GM12878 (cell line): Measurements from ENCODE around the gene TBCD. TPM values are rescaled to one million over a fixed set of nuclear protein-coding genes. Genes with fewer than 3 reads are reported as not detected.

Experiments
- ATAC-seq: fragments of 200-7000 bp; cut with Tn5 transposase; 3 replicates; pipeline ENCODE4 v1.9.1; 2020; ENCODE audit warnings: mild to moderate bottlenecking, moderate library complexity
- BruUV-seq: library from RNA; stranded (reverse); fragments of 400-500 nt; replicated peaks from 2 replicates; lab custom pipeline; 2021; lab: Mats Ljungman, UMichigan
- CTCF ChIA-PET: fragments of 300-600 bp; sonication (Branson Sonifier 250); formaldehyde crosslinking; extraction: SDS; loops from one replicate; lab custom pipeline; 2021; ENCODE audit warnings: inconsistent platforms; lab: Yijun Ruan, JAX
- POLR2A ChIA-PET: fragments of 350-600 bp; formaldehyde crosslinking; extraction: SDS; loops from one replicate; lab custom pipeline; 2021; ENCODE audit warnings: inconsistent platforms; lab: Charles Lee
- RAD21 ChIA-PET: fragments of 300-600 bp; sonication (Branson Sonifier 250); formaldehyde crosslinking; loops from one replicate; lab custom pipeline; 2023; ENCODE audit warnings: antibody characterized with exemption; ENCODE audit not compliant: unreplicated experiment; lab: Charles Lee
- SMC1A ChIA-PET: fragments of 300-600 bp; sonication (Branson Sonifier 250); formaldehyde crosslinking; loops from one replicate; lab custom pipeline; 2023; ENCODE audit not compliant: unreplicated experiment, uncharacterized antibody; lab: Charles Lee
- DNase-seq: peaks from one replicate; pipeline ENCODE4 v3.0.0-alpha.2; 2011; ENCODE audit warnings: low read depth, low spot score
- FAIRE-seq: peaks from 3 replicates; lab custom pipeline; 2011; peaks lifted over from hg19 to GRCh38; lab: Jason Lieb, UNC
- H2AFZ ChIP-seq: 2 replicates; pipeline ENCODE4 v1.6.0; 2011; ENCODE audit warnings: low read depth, low read length, control low read depth; ENCODE audit not compliant: control insufficient read depth
- H3K27ac ChIP-seq: 2 replicates; pipeline ENCODE4 v1.5.1; 2011; ENCODE audit warnings: control low read depth; ENCODE audit not compliant: control insufficient read depth, insufficient read depth
- H3K27me3 ChIP-seq, 2 experiments: replicated peaks in 1 of 2; 2 replicates each; pipeline versions ENCODE4 v1.6.0 to v1.6.1; 2011; ENCODE audit warnings: low read length in 1 of 2; ENCODE audit not compliant: control insufficient read depth in 2 of 2, insufficient read depth in 2 of 2
- H3K36me3 ChIP-seq, 2 experiments: 2 replicates each; pipeline ENCODE4 v1.5.1; 2011; ENCODE audit warnings: low read length in 1 of 2; ENCODE audit not compliant: control insufficient read depth in 2 of 2, insufficient read depth in 2 of 2
- H3K4me1 ChIP-seq: 2 replicates; pipeline ENCODE4 v1.6.1; 2011; ENCODE audit warnings: mild to moderate bottlenecking, low read length, moderate library complexity, mixed read lengths; ENCODE audit not compliant: control insufficient read depth, insufficient read depth
- H3K4me2 ChIP-seq: 2 replicates; pipeline ENCODE4 v1.6.0; 2011; ENCODE audit warnings: control low read depth; ENCODE audit not compliant: control insufficient read depth, insufficient read depth
- H3K4me3 ChIP-seq: fragments of 200-600 bp; sonication (generic); 2 replicates; pipeline ENCODE4 v1.5.1; 2016
- H3K79me2 ChIP-seq: 2 replicates; pipeline ENCODE4 v1.6.0; 2011; ENCODE audit warnings: low read length; ENCODE audit not compliant: control insufficient read depth, insufficient read depth
- H3K9ac ChIP-seq: 2 replicates; pipeline ENCODE4 v1.8.0; 2011; ENCODE audit warnings: low read length, control low read depth, mixed read lengths; ENCODE audit not compliant: control insufficient read depth, insufficient read depth
- H3K9me3 ChIP-seq: replicated peaks from 3 replicates; pipeline ENCODE4 v1.5.1; 2011; ENCODE audit warnings: mild to moderate bottlenecking, low read length; ENCODE audit not compliant: control insufficient read depth, insufficient read depth
- H4K20me1 ChIP-seq: 2 replicates; pipeline ENCODE4 v1.6.0; 2011; ENCODE audit not compliant: control insufficient read depth, insufficient read depth
- ATF7 ChIP-seq: fragments of 450-650 bp; IDR thresholded peaks from 2 replicates; pipeline ENCODE4 v1.6.1; 2016; ENCODE audit warnings: low read depth, mild to moderate bottlenecking
- GATAD2B ChIP-seq: fragments of 450-650 bp; conservative IDR thresholded peaks from 2 replicates; pipeline ENCODE4 v1.6.1; 2017; ENCODE audit warnings: low read depth, mild to moderate bottlenecking, moderate library complexity
- HDAC6 ChIP-seq: fragments of 200-600 bp; sonication (generic); IDR thresholded peaks from one replicate; pipeline ENCODE4 v1.8.0; 2017; ENCODE audit warnings: antibody characterized with exemption; ENCODE audit not compliant: unreplicated experiment
- LARP7 ChIP-seq: fragments of 450-650 bp; IDR thresholded peaks from 2 replicates; pipeline ENCODE4 v1.6.1; 2017; ENCODE audit warnings: mild to moderate bottlenecking
- MEF2A ChIP-seq: IDR thresholded peaks from 2 replicates; pipeline ENCODE4 v1.6.1; 2011; ENCODE audit warnings: low read depth, mild to moderate bottlenecking, low read length, moderate library complexity; ENCODE audit not compliant: insufficient read depth
- MEF2B ChIP-seq: fragments of 450-650 bp; IDR thresholded peaks from 2 replicates; pipeline ENCODE4 v1.6.1; 2018; ENCODE audit warnings: mild to moderate bottlenecking, moderate library complexity; ENCODE audit not compliant: partially characterized antibody, poor library complexity, severe bottlenecking
- MTA2 ChIP-seq: fragments of 450-650 bp; IDR thresholded peaks from 2 replicates; pipeline ENCODE4 v1.6.1; 2016; ENCODE audit warnings: low read depth, mild to moderate bottlenecking, moderate library complexity
- POU2F2 ChIP-seq: IDR thresholded peaks from 3 replicates; pipeline ENCODE4 v1.6.1; 2011; ENCODE audit warnings: low read depth, mild to moderate bottlenecking, low read length, borderline replicate concordance
- RFX5 ChIP-seq: IDR thresholded peaks from 2 replicates; pipeline ENCODE4 v1.6.1; 2011; ENCODE audit warnings: low read depth, low read length, improper control_type of control experiment
- RUNX3 ChIP-seq: IDR thresholded peaks from 2 replicates; pipeline ENCODE4 v1.6.1; 2012; ENCODE audit warnings: low read length, inconsistent platforms
- ZNF622 ChIP-seq: fragments of 450-650 bp; IDR thresholded peaks from 2 replicates; pipeline ENCODE4 v1.6.1; 2017; ENCODE audit warnings: mild to moderate bottlenecking, inconsistent platforms
- WGBS: methylation state at CpG from one replicate; pipeline ENCODE4 v1.1.6; 2016; ENCODE audit warnings: low lambda C conversion rate; ENCODE audit not compliant: insufficient replicate concordance, insufficient coverage; ENCODE audit errors: missing lambda C conversion rate; 5-methylcytosine and 5-hydroxymethylcytosine counted together
- in situ Hi-C: fragments of 300-500 bp; cut with MboI; formaldehyde crosslinking; loops from 9 replicates; pipeline ENCODE4 v1.14.3; 2018; ENCODE audit warnings: mixed read lengths
- intact Hi-C: fragments of 100-400 bp; cut with micrococcal nuclease; formaldehyde crosslinking; loops from one replicate; pipeline ENCODE4 v1.14.2; 2022; ENCODE audit not compliant: unreplicated experiment
- polyA plus RNA-seq, 11 experiments: library from polyadenylated mRNA; depleted of rRNA in 4 of 11; unstranded in 6 of 11; stranded (reverse) in 5 of 11; fragments of >200 nt; fragmentation: Nextera tagmentation in 4 of 11; fragmentation: Illumina TruSeq in 1 of 11; extraction: Ambion mirVana in 4 of 11; extraction: Trizol in 1 of 11; gene quantifications; 1 replicate in 1 of 11; 2 replicates in 10 of 11; pipeline versions ENCODE4 v1.2.1 to v1.2.3, GENCODE V29; 2011 to 2016; ENCODE audit warnings: inconsistent platforms in 2 of 11, missing spikeins in 2 of 11, low read depth in 1 of 11
- total RNA-seq, 4 experiments: library from RNA; depleted of rRNA in 3 of 4; stranded (reverse); fragments of >200 nt in 3 of 4; fragmentation: Illumina TruSeq in 1 of 4; extraction: Trizol in 1 of 4; gene quantifications; 2 replicates each; pipeline versions ENCODE4 v1.2.1 to v1.2.3, GENCODE V29; 2013 to 2021
- TF ChIP-seq, protein P1 (sequence below): fragments of 150-350 bp; IDR thresholded peaks from 2 replicates; pipeline ENCODE4 v1.6.1; 2016; ENCODE audit warnings: low read depth, low read length
- TF ChIP-seq, protein P2 (sequence below): IDR thresholded peaks from 2 replicates; pipeline ENCODE4 v1.6.1; 2012; ENCODE audit warnings: low read depth, low read length, improper control_type of control experiment
- TF ChIP-seq, protein P3 (sequence below): fragments of 450-650 bp; IDR thresholded peaks from 2 replicates; pipeline ENCODE4 v1.6.1; 2017; ENCODE audit warnings: mild to moderate bottlenecking

TBCD gene
- total and polyA plus RNA-seq, 10 of the 15 experiments (the other 5 are each of a cell fraction or from before 2014, with no cell fraction given), result 10.3 to 114 (median 52.4) TPM

DNA sequence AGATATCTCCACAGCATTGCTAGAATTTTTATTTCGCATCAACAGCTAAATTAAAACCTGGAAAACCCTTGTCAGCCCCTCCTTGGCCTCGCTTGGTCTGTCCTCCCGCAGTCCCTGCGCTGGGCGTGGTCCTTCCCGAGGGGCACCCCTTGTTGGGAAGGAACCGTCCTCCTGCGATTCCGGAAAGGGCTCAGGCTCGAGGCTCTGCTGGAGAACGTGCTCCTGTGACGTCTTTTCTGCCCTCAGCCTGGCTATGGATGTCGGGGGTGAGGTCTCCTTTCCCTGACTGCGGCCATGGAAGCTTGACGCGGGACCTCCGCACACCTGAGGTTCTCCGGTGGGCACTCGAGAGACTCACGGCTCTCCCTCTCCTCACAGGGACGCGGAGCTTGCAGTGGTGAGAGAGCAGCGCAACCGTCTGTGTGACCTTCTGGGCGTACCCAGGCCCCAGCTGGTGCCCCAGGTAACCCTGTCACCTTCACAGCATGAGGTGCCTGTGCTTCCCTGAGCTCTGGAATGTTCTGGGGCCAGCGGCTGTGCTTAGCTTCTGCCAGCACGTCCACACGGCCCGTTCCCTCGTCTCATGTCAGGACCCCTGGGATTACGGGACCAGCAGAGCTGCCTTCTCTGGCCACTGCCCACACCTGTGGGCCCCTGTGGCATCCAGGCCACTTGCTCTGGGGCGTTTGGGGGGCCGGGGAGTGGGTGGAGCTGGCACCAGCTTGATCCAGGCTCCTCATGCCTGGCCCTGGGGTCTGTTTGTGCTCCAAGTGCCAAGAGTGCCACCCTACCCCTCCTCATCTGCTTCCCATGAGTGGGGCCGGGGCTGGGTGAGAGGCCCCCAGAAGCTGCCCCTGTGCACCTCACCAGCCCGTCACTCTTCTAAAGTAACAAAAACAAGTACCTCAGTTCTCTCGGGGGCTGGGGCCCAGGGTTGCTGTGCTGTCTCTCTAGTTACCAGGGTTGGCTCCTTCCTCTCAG is 189.4 kb downstream of the TBCD start (continued):
- TF ChIP-seq MEF2A (no peak), RFX5 (no peak), GATAD2B (no peak)
- TF ChIP-seq, protein P1, sequence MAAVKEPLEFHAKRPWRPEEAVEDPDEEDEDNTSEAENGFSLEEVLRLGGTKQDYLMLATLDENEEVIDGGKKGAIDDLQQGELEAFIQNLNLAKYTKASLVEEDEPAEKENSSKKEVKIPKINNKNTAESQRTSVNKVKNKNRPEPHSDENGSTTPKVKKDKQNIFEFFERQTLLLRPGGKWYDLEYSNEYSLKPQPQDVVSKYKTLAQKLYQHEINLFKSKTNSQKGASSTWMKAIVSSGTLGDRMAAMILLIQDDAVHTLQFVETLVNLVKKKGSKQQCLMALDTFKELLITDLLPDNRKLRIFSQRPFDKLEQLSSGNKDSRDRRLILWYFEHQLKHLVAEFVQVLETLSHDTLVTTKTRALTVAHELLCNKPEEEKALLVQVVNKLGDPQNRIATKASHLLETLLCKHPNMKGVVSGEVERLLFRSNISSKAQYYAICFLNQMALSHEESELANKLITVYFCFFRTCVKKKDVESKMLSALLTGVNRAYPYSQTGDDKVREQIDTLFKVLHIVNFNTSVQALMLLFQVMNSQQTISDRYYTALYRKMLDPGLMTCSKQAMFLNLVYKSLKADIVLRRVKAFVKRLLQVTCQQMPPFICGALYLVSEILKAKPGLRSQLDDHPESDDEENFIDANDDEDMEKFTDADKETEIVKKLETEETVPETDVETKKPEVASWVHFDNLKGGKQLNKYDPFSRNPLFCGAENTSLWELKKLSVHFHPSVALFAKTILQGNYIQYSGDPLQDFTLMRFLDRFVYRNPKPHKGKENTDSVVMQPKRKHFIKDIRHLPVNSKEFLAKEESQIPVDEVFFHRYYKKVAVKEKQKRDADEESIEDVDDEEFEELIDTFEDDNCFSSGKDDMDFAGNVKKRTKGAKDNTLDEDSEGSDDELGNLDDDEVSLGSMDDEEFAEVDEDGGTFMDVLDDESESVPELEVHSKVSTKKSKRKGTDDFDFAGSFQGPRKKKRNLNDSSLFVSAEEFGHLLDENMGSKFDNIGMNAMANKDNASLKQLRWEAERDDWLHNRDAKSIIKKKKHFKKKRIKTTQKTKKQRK, result no peak
- TF ChIP-seq, all 136 proteins: peak for 0

DNA sequence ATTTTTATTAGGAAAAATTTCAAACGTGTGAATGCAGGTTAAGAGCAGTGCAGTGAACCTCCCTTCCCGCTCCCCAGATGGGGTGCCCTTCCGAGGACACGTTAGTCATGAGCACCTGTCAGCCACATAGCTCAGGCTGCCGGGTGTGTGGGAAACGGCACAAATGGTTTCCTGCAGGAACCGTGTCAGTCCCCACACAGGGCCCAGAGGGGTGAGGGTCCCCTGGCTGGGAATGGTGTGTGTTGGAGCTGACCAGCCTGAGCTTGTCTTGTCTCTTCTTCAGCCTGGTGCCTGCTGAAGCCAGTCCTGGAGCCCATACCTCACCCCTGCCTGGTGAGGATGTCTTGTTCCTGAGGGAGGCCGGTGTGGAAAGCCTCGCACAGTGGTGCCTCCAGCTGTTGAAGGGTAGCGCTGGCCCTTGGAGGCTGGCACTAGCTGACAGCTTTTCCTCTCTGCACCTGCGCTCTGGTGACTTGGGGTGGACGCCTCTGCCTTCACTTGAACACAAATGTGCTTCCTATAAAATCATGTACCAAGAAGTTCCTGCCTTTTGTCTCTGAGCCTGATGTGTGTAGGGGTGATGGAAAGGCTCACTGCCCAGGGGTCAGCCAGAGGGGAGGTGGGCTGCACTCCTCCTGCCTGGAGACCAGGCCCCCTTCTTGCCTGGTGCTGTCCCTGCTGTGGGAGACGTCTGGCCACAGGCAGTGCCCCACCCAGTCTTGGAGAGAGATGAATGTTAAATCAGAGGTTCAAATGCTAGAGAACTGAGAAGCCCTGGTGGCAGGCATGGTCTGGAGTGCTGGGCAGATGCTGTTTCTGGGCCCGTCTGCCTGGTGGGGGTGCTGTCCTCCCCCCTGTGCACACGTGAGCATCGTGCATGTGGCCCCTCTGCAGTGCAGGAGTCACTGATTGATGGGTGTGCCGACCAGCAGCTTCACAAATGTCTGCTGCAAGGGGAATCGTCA is 190.6 kb downstream of the TBCD start:
- CTCF ChIA-PET, result no interaction called here
- SMC1A ChIA-PET, result no interaction called here
- TF ChIP-seq, protein P2, sequence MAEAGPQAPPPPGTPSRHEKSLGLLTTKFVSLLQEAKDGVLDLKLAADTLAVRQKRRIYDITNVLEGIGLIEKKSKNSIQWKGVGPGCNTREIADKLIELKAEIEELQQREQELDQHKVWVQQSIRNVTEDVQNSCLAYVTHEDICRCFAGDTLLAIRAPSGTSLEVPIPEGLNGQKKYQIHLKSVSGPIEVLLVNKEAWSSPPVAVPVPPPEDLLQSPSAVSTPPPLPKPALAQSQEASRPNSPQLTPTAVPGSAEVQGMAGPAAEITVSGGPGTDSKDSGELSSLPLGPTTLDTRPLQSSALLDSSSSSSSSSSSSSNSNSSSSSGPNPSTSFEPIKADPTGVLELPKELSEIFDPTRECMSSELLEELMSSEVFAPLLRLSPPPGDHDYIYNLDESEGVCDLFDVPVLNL, result no peak
- TF ChIP-seq HDAC6, result no peak
- TF ChIP-seq MTA2, result no peak
- TF ChIP-seq, protein P3, sequence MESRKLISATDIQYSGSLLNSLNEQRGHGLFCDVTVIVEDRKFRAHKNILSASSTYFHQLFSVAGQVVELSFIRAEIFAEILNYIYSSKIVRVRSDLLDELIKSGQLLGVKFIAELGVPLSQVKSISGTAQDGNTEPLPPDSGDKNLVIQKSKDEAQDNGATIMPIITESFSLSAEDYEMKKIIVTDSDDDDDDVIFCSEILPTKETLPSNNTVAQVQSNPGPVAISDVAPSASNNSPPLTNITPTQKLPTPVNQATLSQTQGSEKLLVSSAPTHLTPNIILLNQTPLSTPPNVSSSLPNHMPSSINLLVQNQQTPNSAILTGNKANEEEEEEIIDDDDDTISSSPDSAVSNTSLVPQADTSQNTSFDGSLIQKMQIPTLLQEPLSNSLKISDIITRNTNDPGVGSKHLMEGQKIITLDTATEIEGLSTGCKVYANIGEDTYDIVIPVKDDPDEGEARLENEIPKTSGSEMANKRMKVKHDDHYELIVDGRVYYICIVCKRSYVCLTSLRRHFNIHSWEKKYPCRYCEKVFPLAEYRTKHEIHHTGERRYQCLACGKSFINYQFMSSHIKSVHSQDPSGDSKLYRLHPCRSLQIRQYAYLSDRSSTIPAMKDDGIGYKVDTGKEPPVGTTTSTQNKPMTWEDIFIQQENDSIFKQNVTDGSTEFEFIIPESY, result no peak
- no peak for TF ChIP-seq LARP7
- TF ChIP-seq POU2F2, result no peak
- TF ChIP-seq MEF2B, result no peak
- TF ChIP-seq ZNF622, result no peak
- no peak for TF ChIP-seq ATF7
- TF ChIP-seq RUNX3, result no peak

More for the DNA sequence above, 190.6 kb downstream of the TBCD start:
- no peak overlapping the region for H3K4me2 ChIP-seq
- no TSS peak for BruUV-seq
- H3K9ac ChIP-seq, result no peak overlapping the region
- peaks cover 11 to 34% of the 10 kb centered on the region in 2 experiments; a peak in 3 of 4 replicates for H3K36me3 ChIP-seq
- no peak overlapping the region for H3K4me3 ChIP-seq
- in situ Hi-C loops (no loop called here), intact Hi-C loops (no loop called here)
- ATAC-seq (no peak), DNase-seq (no peak), FAIRE-seq (no peak)
- H3K9me3 ChIP-seq, result peaks cover 21% of the 10 kb centered on the region; the same call in 2 of the 3 replicates
- ChIA-PET POLR2A (no interaction called here), RAD21 (no interaction called here)
- no peaks in the 10 kb centered on the region for H3K4me1 ChIP-seq
- no peaks in the 10 kb centered on the region; a peak in 1 of 4 replicates for H3K27me3 ChIP-seq
- no peaks in the 10 kb centered on the region for H3K79me2 ChIP-seq
- no peaks in the 10 kb centered on the region for H4K20me1 ChIP-seq
- H2AFZ ChIP-seq, result no peak overlapping the region
- no peak overlapping the region for H3K27ac ChIP-seq
- WGBS, result 90% methylated on average over 18 of the region's 18 CpGs
